ENCODE measurements around the gene FAM107B.

Gene FAM107B

GRCh38 chr10:14787938-14788337 lies 13.2 kb upstream of the FAM107B start:
- no peak overlapping the region for H3K27ac ChIP-seq
- TF ChIP-seq ZFX (IDR thresholded peaks at IDR 0.05) (no peak), CTCF (conservative IDR thresholded peaks at IDR 0.05) (no peak)

GRCh38 chr10:14784459-14785055 lies 9.9 kb upstream of the FAM107B start:
- TF ChIP-seq CTCF (conservative IDR thresholded peaks at IDR 0.05), result no peak
- no peak for TF ChIP-seq ZFX (IDR thresholded peaks at IDR 0.05)
- H3K27ac ChIP-seq, result no peak overlapping the region

GRCh38 chr10:14782691-14783363 lies 8.1 kb upstream of the FAM107B start:
- no peak overlapping the region for H3K27ac ChIP-seq
- TF ChIP-seq ZFX (IDR thresholded peaks at IDR 0.05) (no peak), CTCF (conservative IDR thresholded peaks at IDR 0.05) (no peak)

- TF ChIP-seq ZFX (IDR thresholded peaks at IDR 0.05) (no peak), CTCF (conservative IDR thresholded peaks at IDR 0.05) (no peak)
Observed at GRCh38 chr10:14781763-14782162, 7.1 kb upstream of the FAM107B start.

GRCh38 chr10:14779001-14779651 lies 4.4 kb upstream of the FAM107B start:
- no peak overlapping the region for H3K27ac ChIP-seq
- TF ChIP-seq ZFX (IDR thresholded peaks at IDR 0.05) (no peak), CTCF (conservative IDR thresholded peaks at IDR 0.05) (no peak)

More at GRCh38 chr10:14781763-14782162, 7.1 kb upstream of the FAM107B start:
- no peak overlapping the region for H3K27ac ChIP-seq

GRCh38 chr10:14776546-14776945 lies 1.8 kb upstream of the FAM107B start:
- H3K27ac ChIP-seq, result no peak overlapping the region
- TF ChIP-seq ZFX (IDR thresholded peaks at IDR 0.05) (no peak), CTCF (conservative IDR thresholded peaks at IDR 0.05) (no peak)

- no peak overlapping the region for H3K27ac ChIP-seq
- TF ChIP-seq CTCF (conservative IDR thresholded peaks at IDR 0.05), result no peak
- no peak for TF ChIP-seq ZFX (IDR thresholded peaks at IDR 0.05)
Observed at GRCh38 chr10:14775656-14776055, 959 bp upstream of the FAM107B start.
